ENCODE results near the gene CNNM3. TPM values are rescaled to one million over a fixed set of nuclear protein-coding genes. Genes with fewer than 3 reads are reported as not detected.

The CNNM3 gene
- total RNA-seq, 4 donors from 2014 or later, result 15.4 to 30.0 (median 18.8) TPM

GRCh38 chr2:96852667-96853066 lies 36.6 kb downstream of the CNNM3 start:
- intact Hi-C loops (cut with DNase I; ENCODE audit: low total_unique reads), result no loop called here
- 91 to 94% methylated on average over 6 of the region's 6 CpGs for WGBS, 2 donors
- TF ChIP-seq POLR2A (IDR thresholded peaks at IDR 0.05), result no peak
- TF ChIP-seq CTCF (IDR thresholded peaks at IDR 0.05), result no peak
- no peak overlapping the region for H3K4me3 ChIP-seq (ENCODE audit: low read depth, poor library complexity, severe bottlenecking)
- no peak for DNase-seq (ENCODE audit: low spot score in 2 of 2)

- TF ChIP-seq CTCF (IDR thresholded peaks at IDR 0.05) (no peak), POLR2A (IDR thresholded peaks at IDR 0.05) (no peak)
- intact Hi-C loops (cut with DNase I; ENCODE audit: low total_unique reads), result no loop called here
- WGBS, 2 donors, result 92 to 93% methylated on average over 15 of the region's 15 CpGs
Observed at GRCh38 chr2:96853321-96853720, 37.3 kb downstream of the CNNM3 start.

GRCh38 chr2:96856776-96857666 lies 41.0 kb downstream of the CNNM3 start:
- no peak for TF ChIP-seq CTCF (IDR thresholded peaks at IDR 0.05)
- no peak for TF ChIP-seq POLR2A (IDR thresholded peaks at IDR 0.05)
- intact Hi-C loops (cut with DNase I; ENCODE audit: low total_unique reads), result loop anchor here (2.0 kb wide), 1 partner anchor 100 kb away; no protein-coding TSS in a partner anchor
- DNase-seq (ENCODE audit: low spot score in 2 of 2), result no peak
- H3K4me3 ChIP-seq (ENCODE audit: low read depth, poor library complexity, severe bottlenecking), result peak overlapping the region; percentile 56
- 11 to 14% methylated on average over 25 of the region's 27 CpGs for WGBS, 2 donors

More at GRCh38 chr2:96853321-96853720, 37.3 kb downstream of the CNNM3 start:
- no peak overlapping the region for H3K4me3 ChIP-seq (ENCODE audit: low read depth, poor library complexity, severe bottlenecking)
- no peak for DNase-seq (ENCODE audit: low spot score in 2 of 2)

DNA sequence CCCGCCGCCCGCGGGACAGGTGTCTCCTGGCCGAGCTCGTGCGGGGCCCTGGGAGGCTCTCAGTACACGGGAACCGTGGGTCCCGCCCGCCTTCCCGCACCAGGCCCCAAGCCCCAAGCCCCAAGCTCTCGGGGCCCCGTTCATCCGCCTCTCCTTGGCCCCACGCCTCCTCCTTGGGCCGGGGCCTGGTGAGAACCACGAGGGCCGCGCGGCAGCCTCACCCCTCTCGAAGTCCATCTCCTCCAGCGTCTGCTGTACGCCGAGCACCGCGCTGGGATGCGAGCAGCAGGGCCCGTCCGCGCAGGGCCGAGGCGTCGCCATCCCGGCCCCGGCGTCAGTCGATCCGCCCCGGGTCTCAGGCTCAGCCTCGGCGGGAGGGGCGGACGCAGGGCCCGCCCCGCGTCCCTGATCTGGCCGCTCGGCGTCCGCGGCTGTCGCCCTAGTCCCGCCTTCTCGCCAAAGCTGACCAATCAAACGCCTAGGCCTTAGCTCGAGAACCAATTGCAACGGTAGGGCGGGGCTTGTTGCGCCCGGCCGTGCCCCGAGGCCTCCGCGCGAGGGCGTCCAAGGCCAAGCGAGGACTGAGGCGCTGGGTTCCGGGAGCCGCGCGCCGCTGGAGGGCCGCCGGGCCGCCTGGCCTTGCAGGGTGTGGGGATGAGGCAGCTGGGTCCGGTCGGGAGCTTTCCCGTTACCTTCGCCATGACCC lies 41.8 kb downstream of the CNNM3 start, which contains the start of gene ANKRD39:
Gene ANKRD39 (minus strand): TSS at position 350 of the 706 bp plus-strand sequence. CDS start 29 bp downstream, at position 321.
- TF ChIP-seq POLR2A (IDR thresholded peaks at IDR 0.05) (no peak), CTCF (IDR thresholded peaks at IDR 0.05) (peak in 1 of 3 donors; percentile 83)
- DNase-seq (ENCODE audit: low spot score in 2 of 2), result peak; percentile 97 to 99
- peak within 1 kb of the TSS; percentile 56 for H3K4me3 ChIP-seq (ENCODE audit: low read depth, poor library complexity, severe bottlenecking)
- WGBS, 2 donors, result 0% methylated on average over 49 to 69 of the region's 81 CpGs
- intact Hi-C loops (cut with DNase I; ENCODE audit: low total_unique reads), result loop anchor here (2.0 kb wide), 1 partner anchor 99 kb away; no protein-coding TSS in a partner anchor

DNA sequence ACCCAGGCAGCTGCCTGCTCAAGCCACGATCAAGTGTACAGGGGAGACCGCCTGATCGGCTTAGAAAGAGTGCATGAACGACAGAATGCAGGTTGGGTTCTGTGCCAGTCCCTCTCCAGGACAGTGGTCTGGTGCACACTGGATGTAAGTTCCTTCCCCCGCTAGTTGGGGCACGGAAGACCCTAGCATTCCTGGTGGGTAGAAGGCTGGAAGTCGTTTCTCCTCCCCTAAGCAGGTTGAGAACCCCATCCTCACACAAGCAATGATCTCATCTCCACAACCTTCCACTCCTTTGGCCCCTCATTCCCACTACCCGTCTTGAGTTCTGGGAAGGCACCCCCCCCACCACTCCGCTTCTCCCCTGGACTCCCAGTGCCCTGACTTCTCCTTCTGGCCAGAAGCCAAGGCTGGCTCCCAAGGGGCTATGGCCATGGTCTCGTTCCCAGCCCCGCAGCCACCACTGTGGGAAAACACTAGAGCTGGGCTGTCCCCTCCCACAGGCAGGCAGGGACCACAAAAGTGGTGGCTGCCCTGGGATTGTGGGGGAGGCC lies 43.1 kb downstream of the CNNM3 start:
- 50 to 52% methylated on average over 11 of the region's 11 CpGs for WGBS, 2 donors
- TF ChIP-seq POLR2A (IDR thresholded peaks at IDR 0.05) (no peak), CTCF (IDR thresholded peaks at IDR 0.05) (no peak)
- intact Hi-C loops (cut with DNase I; ENCODE audit: low total_unique reads), result no loop called here
- DNase-seq (ENCODE audit: low spot score in 2 of 2), result peak; percentile 52 to 92
- H3K4me3 ChIP-seq (ENCODE audit: low read depth, poor library complexity, severe bottlenecking), result no peak overlapping the region

All from lower leg skin (tissue), 4 donors.